DMS 273 treated with DMSO at 0.1 percent for 48 hours (cell line): ENCODE results near the gene TMEM132A.
"Not testable (repeated sequence)": the region's sequence is repeated elsewhere in the genome, so short reads cannot be mapped to it uniquely, and the experiment has no call there.

ENCODE experiments used
- DNase-seq: peaks from one replicate; lab custom pipeline; 2025; lab: John Stamatoyannopoulos, UW

TMEM132A gene

GRCh38 chr11:60960405-60960804 lies 36.1 kb downstream of the TMEM132A start:
- no peak for DNase-seq

- DNase-seq, result no peak
These were observed 40.5 kb downstream of the TMEM132A start for GRCh38 chr11:60964801-60965200.

GRCh38 chr11:60966890-60967289 lies 42.6 kb downstream of the TMEM132A start:
- DNase-seq, result no peak

GRCh38 chr11:60968223-60968622 lies 44.0 kb downstream of the TMEM132A start:
- no peak for DNase-seq

GRCh38 chr11:60970369-60970774 lies 46.1 kb downstream of the TMEM132A start:
- no peak for DNase-seq

GRCh38 chr11:60970890-60971289 lies 46.6 kb downstream of the TMEM132A start:
- no peak for DNase-seq

- DNase-seq, result no peak
These were observed 47.3 kb downstream of the TMEM132A start, which contains the start of gene CD6 for GRCh38 chr11:60971520-60971919. CD6 (plus strand) TSS chr11:60971680; CDS start chr11:60971866, 186 bp downstream.

- no peak for DNase-seq
These were observed 48.1 kb downstream of the TMEM132A start for GRCh38 chr11:60972182-60973030.

GRCh38 chr11:60973699-60974098 lies 49.4 kb downstream of the TMEM132A start:
- no peak for DNase-seq

GRCh38 chr11:60974316-60974715 lies 50.1 kb downstream of the TMEM132A start:
- not testable (repeated sequence) for DNase-seq

GRCh38 chr11:60974726-60975125 lies 50.5 kb downstream of the TMEM132A start:
- DNase-seq, result no peak

- no peak for DNase-seq
These were observed 53.0 kb downstream of the TMEM132A start for GRCh38 chr11:60977224-60977623.

- no peak for DNase-seq
These were observed 53.6 kb downstream of the TMEM132A start for GRCh38 chr11:60977836-60978235.

GRCh38 chr11:60978546-60979380 lies 54.5 kb downstream of the TMEM132A start:
- DNase-seq, result peak; percentile 48

GRCh38 chr11:60981515-60981914 lies 57.3 kb downstream of the TMEM132A start:
- DNase-seq, result no peak

GRCh38 chr11:60982184-60982583 lies 57.9 kb downstream of the TMEM132A start:
- no peak for DNase-seq

- DNase-seq, result no peak
These were observed 59.9 kb downstream of the TMEM132A start for GRCh38 chr11:60984149-60984548.

GRCh38 chr11:60984636-60985035 lies 60.4 kb downstream of the TMEM132A start:
- no peak for DNase-seq

GRCh38 chr11:60985501-60985900 lies 61.2 kb downstream of the TMEM132A start:
- no peak for DNase-seq

- DNase-seq, result no peak
These were observed 62.0 kb downstream of the TMEM132A start for GRCh38 chr11:60985991-60986915.
